OCI-LY7 (cell line): ENCODE measurements around the gene PM20D2. TPM values are rescaled to one million over a fixed set of nuclear protein-coding genes. Genes with fewer than 3 reads are reported as not detected.

Experiments
- BruUV-seq: library from RNA; stranded (reverse); fragments of 400-500 nt; replicated peaks from 2 replicates; lab custom pipeline; 2021; lab: Mats Ljungman, UMichigan
- CTCF ChIA-PET: fragments of 300-600 bp; sonication (Branson Sonifier 250); formaldehyde crosslinking; loops from one replicate; lab custom pipeline; 2022; ENCODE audit warnings: antibody characterized with exemption; ENCODE audit not compliant: unreplicated experiment; lab: Charles Lee
- POLR2A ChIA-PET: fragments of 300-600 bp; sonication (Branson Sonifier 250); formaldehyde crosslinking; loops from one replicate; lab custom pipeline; 2022; ENCODE audit warnings: antibody characterized with exemption; lab: Charles Lee
- DNase-seq: peaks from one replicate; pipeline ENCODE4 v3.0.0-alpha.2; 2015; ENCODE audit warnings: low spot score
- H2AFZ ChIP-seq: fragments of 200-600 bp; sonication (generic), shearing (Covaris generic); 2 replicates; pipeline ENCODE4 v1.6.1; 2014; ENCODE audit warnings: mild to moderate bottlenecking, antibody characterized with exemption, low read length, moderate library complexity
- H3K27ac ChIP-seq: fragments of 200-600 bp; sonication (generic); 2 replicates; pipeline ENCODE4 v1.5.1; 2014; ENCODE audit warnings: mixed run types, low read depth, mild to moderate bottlenecking, moderate library complexity, low read length, inconsistent platforms; ENCODE audit not compliant: poor library complexity, severe bottlenecking
- H3K36me3 ChIP-seq: fragments of 200-600 bp; sonication (generic); 2 replicates; pipeline ENCODE4 v1.6.1; 2014; ENCODE audit warnings: mild to moderate bottlenecking, antibody characterized with exemption, low read length, moderate library complexity, mixed read lengths; ENCODE audit not compliant: insufficient read depth
- H3K4me1 ChIP-seq: fragments of 200-600 bp; sonication (generic); 2 replicates; pipeline ENCODE4 v1.5.1; 2014; ENCODE audit warnings: mild to moderate bottlenecking, low read length; ENCODE audit not compliant: insufficient read depth, poor library complexity, severe bottlenecking
- H3K4me2 ChIP-seq: fragments of 200-600 bp; sonication (generic); 2 replicates; pipeline ENCODE4 v1.6.1; 2014; ENCODE audit warnings: mild to moderate bottlenecking, low read length
- H3K4me3 ChIP-seq: fragments of 200-600 bp; sonication (generic); 2 replicates; pipeline ENCODE4 v1.5.1; 2014; ENCODE audit warnings: mild to moderate bottlenecking, low read depth, low read length; ENCODE audit not compliant: poor library complexity, severe bottlenecking
- H3K79me2 ChIP-seq: fragments of 200-600 bp; sonication (generic); 2 replicates; pipeline ENCODE4 v1.6.1; 2016; ENCODE audit warnings: low read depth, mild to moderate bottlenecking, low read length, moderate library complexity, mixed read lengths; ENCODE audit not compliant: insufficient read depth
- H3K9me2 ChIP-seq: fragments of 200-600 bp; sonication (generic); 2 replicates; pipeline ENCODE4 v1.6.1; 2016; ENCODE audit warnings: mild to moderate bottlenecking, low read length, mixed read lengths; ENCODE audit not compliant: insufficient read depth
- H3K9me3 ChIP-seq: fragments of 200-600 bp; sonication (generic); 2 replicates; pipeline ENCODE4 v1.6.1; 2014; ENCODE audit warnings: mild to moderate bottlenecking, mixed run types, low read length, mixed read lengths
- H4K20me1 ChIP-seq: fragments of 200-600 bp; sonication (generic); 2 replicates; pipeline ENCODE4 v1.6.1; 2014; ENCODE audit warnings: mild to moderate bottlenecking, antibody characterized with exemption, low read length, moderate library complexity, mixed read lengths; ENCODE audit not compliant: insufficient read depth
- EZH2phosphoT487 ChIP-seq: fragments of 200-600 bp; sonication (generic); IDR thresholded peaks from 2 replicates; pipeline ENCODE4 v1.6.1; 2018; ENCODE audit warnings: low read depth, borderline replicate concordance, mild to moderate bottlenecking, mixed run types, antibody characterized with exemption, low read length, moderate library complexity, mixed read lengths
- intact Hi-C: fragments of 100-400 bp; cut with micrococcal nuclease; formaldehyde crosslinking; loops from one replicate; pipeline ENCODE4 v1.10.0; 2022; ENCODE audit not compliant: unreplicated experiment
- total RNA-seq, 2 experiments: library from RNA; depleted of rRNA in 1 of 2; stranded (reverse); fragments of >200 nt in 1 of 2; shearing (Covaris generic) in 1 of 2; gene quantifications; 2 replicates each; pipeline ENCODE4 v1.2.3, GENCODE V29; 2014 to 2022
- TF ChIP-seq, protein P1 (sequence below): fragments of 200-600 bp; sonication (generic); conservative IDR thresholded peaks from 2 replicates; pipeline ENCODE4 v1.5.1; 2014; ENCODE audit warnings: mild to moderate bottlenecking, antibody characterized with exemption, low read length, moderate library complexity, mixed read lengths

The PM20D2 gene
- total RNA-seq, 2 experiments from 2014 or later = 35.1 to 36.1 TPM

DNA sequence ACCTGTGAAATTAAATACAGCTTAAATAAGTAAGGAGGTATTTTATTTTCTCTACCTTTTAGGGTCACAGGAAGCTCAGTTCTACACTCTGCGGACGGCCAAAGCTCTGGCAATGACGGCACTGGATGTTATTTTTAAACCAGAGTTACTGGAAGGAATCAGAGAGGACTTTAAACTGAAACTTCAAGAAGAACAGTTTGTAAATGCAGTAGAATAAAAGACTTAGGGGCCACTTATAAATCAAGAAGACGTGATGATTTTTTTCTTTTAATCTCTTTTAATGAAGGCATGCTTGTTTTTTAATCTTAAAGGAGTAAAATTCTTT lies 16.2 kb downstream of the PM20D2 start:
- BruUV-seq = no TSS peak
- no peak overlapping the region for H3K27ac ChIP-seq
- H3K9me3 ChIP-seq = no peaks in the 10 kb centered on the region
- no peak overlapping the region for H2AFZ ChIP-seq
- no peaks in the 10 kb centered on the region for H3K4me1 ChIP-seq
- no peaks in the 10 kb centered on the region for H3K9me2 ChIP-seq
- intact Hi-C loops = no loop called here
- DNase-seq = no peak
- H4K20me1 ChIP-seq = 0 out of 2 replicates have a peak, but pooled peaks cover 3% of the 10 kb centered on the region
- ChIA-PET POLR2A (interaction anchor here (0.5 to 1.2 kb wide), 3 partner anchors 9 to 72 kb away, joined by 3 to 5 read pairs (median 5); partner anchors contain the start of gene PM20D2), CTCF (interaction anchor here (0.6 to 1.2 kb wide), 3 partner anchors 17 to 558 kb away, joined by 3 read pairs; no protein-coding TSS in a partner anchor)
- H3K4me3 ChIP-seq = no peak overlapping the region
- H3K36me3 ChIP-seq = peaks cover 75% of the 10 kb centered on the region
- TF ChIP-seq EZH2phosphoT487 = no peak
- TF ChIP-seq, protein P1, sequence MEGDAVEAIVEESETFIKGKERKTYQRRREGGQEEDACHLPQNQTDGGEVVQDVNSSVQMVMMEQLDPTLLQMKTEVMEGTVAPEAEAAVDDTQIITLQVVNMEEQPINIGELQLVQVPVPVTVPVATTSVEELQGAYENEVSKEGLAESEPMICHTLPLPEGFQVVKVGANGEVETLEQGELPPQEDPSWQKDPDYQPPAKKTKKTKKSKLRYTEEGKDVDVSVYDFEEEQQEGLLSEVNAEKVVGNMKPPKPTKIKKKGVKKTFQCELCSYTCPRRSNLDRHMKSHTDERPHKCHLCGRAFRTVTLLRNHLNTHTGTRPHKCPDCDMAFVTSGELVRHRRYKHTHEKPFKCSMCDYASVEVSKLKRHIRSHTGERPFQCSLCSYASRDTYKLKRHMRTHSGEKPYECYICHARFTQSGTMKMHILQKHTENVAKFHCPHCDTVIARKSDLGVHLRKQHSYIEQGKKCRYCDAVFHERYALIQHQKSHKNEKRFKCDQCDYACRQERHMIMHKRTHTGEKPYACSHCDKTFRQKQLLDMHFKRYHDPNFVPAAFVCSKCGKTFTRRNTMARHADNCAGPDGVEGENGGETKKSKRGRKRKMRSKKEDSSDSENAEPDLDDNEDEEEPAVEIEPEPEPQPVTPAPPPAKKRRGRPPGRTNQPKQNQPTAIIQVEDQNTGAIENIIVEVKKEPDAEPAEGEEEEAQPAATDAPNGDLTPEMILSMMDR = no peak
- H3K4me2 ChIP-seq = no peak overlapping the region
- H3K79me2 ChIP-seq = no peaks in the 10 kb centered on the region

DNA sequence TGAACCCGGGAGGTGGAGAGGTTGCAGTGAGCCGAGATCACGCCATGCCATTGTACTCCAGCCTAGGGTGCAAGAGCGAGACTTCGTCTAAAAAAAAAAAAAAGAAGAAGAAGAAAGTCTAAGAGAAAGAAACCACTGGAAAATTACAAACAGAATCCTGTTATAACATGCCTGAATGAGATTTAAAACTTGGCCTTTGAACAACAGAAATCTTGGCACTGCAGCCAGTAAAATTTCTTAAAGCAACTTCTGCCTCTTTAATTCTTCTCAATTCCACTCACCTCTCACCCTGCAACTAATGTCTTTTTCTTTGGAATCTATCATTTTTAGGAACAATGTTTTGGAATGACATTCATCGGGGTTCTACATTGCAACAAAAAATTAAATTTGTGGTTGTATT lies 26.3 kb downstream of the PM20D2 start:
- CTCF ChIA-PET = no interaction called here
- POLR2A ChIA-PET = interaction anchor here (1.2 kb wide), 1 partner anchor 9 kb away, joined by 8 read pairs; no protein-coding TSS in a partner anchor
- DNase-seq = no peak
- no peaks in the 10 kb centered on the region for H3K9me2 ChIP-seq
- intact Hi-C loops = no loop called here
- H3K36me3 ChIP-seq = no peaks in the 10 kb centered on the region
- no peak overlapping the region for H3K4me3 ChIP-seq
- no peaks in the 10 kb centered on the region for H3K4me1 ChIP-seq
- no peak overlapping the region for H2AFZ ChIP-seq
- no peak for TF ChIP-seq EZH2phosphoT487
- TF ChIP-seq, protein P1 = no peak
- H3K27ac ChIP-seq = no peak overlapping the region
- BruUV-seq = no TSS peak
- H3K79me2 ChIP-seq = no peaks in the 10 kb centered on the region
- H3K4me2 ChIP-seq = no peak overlapping the region
- no peaks in the 10 kb centered on the region for H4K20me1 ChIP-seq
- no peaks in the 10 kb centered on the region for H3K9me3 ChIP-seq

DNA sequence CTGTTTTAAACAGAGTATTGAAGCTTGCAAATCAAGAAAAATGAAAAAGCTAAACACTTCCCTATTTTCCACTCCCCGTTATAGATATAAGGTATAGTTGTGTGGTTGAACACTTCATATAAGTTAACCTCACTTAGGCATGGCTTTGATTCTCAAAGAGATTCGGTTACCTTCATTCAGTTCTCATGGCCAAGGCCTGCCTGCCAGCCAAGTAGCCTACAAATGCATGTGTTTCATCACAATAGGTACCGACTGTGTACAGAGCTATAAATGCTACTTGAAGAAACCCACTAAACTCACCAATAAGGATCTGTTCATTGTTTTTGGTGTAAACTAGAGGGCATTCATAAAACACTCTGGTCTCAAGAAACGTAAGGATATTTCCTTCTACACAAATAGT lies 27.8 kb downstream of the PM20D2 start:
- Histone ChIP-seq H3K9me3 (no peaks in the 10 kb centered on the region), H4K20me1 (no peaks in the 10 kb centered on the region), H2AFZ (no peak overlapping the region), H3K27ac (no peak overlapping the region), H3K9me2 (no peaks in the 10 kb centered on the region), H3K4me3 (no peak overlapping the region), H3K4me1 (no peaks in the 10 kb centered on the region), H3K4me2 (no peak overlapping the region), H3K79me2 (no peaks in the 10 kb centered on the region), H3K36me3 (no peaks in the 10 kb centered on the region)
- DNase-seq = no peak
- intact Hi-C loops = no loop called here
- ChIA-PET POLR2A (interaction anchor here (0.5 to 0.8 kb wide), 4 partner anchors 9 to 768 kb away, joined by 3 to 4 read pairs (median 3); partner anchors contain the start of gene PM20D2), CTCF (interaction anchor here (0.5 kb wide), 1 partner anchor 620 kb away, joined by 3 read pairs; no protein-coding TSS in a partner anchor)
- BruUV-seq = no TSS peak
- TF ChIP-seq EZH2phosphoT487 = no peak
- TF ChIP-seq, protein P1 = no peak
